MM.1S (cell line): ENCODE results near the gene RNF38.

Source experiments
- CTCF ChIP-seq: fragments of 300-600 bp; sonication (generic); IDR thresholded peaks from 2 replicates; pipeline ENCODE4 v1.5.1; 2016; ENCODE audit warnings: antibody characterized with exemption, low read length, mixed read lengths
- EZH2 ChIP-seq: fragments of 300-600 bp; sonication (generic); optimal IDR thresholded peaks from 2 replicates; pipeline ENCODE3; 2017; ENCODE audit warnings: low read depth, mild to moderate bottlenecking, antibody characterized with exemption, low read length, mixed read lengths
- EZH2phosphoT487 ChIP-seq: fragments of 300-600 bp; sonication (generic); IDR thresholded peaks from 2 replicates; pipeline ENCODE4 v1.6.1; 2018; ENCODE audit warnings: antibody characterized with exemption, low read length

GRCh38 chr9:36319806-36320205, 80.3 kb downstream of the RNF38 start:
- TF ChIP-seq CTCF, result no peak
- TF ChIP-seq EZH2phosphoT487, result no peak
- TF ChIP-seq EZH2, result no peak
